ENCODE data around the gene FAM53B.

FAM53B gene

GRCh38 chr10:124579011-124579399, 165.2 kb downstream of the FAM53B start:
- TF ChIP-seq, protein P1, sequence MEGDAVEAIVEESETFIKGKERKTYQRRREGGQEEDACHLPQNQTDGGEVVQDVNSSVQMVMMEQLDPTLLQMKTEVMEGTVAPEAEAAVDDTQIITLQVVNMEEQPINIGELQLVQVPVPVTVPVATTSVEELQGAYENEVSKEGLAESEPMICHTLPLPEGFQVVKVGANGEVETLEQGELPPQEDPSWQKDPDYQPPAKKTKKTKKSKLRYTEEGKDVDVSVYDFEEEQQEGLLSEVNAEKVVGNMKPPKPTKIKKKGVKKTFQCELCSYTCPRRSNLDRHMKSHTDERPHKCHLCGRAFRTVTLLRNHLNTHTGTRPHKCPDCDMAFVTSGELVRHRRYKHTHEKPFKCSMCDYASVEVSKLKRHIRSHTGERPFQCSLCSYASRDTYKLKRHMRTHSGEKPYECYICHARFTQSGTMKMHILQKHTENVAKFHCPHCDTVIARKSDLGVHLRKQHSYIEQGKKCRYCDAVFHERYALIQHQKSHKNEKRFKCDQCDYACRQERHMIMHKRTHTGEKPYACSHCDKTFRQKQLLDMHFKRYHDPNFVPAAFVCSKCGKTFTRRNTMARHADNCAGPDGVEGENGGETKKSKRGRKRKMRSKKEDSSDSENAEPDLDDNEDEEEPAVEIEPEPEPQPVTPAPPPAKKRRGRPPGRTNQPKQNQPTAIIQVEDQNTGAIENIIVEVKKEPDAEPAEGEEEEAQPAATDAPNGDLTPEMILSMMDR (IDR thresholded peaks at IDR 0.05; ENCODE audit: insufficient read depth, low read depth, low read length, missing control alignments), result no peak
- no peak overlapping the region for H3K4me3 ChIP-seq (ENCODE audit: low read length)
- DNase-seq (ENCODE audit: low read depth), result peak; percentile 92

DNA sequence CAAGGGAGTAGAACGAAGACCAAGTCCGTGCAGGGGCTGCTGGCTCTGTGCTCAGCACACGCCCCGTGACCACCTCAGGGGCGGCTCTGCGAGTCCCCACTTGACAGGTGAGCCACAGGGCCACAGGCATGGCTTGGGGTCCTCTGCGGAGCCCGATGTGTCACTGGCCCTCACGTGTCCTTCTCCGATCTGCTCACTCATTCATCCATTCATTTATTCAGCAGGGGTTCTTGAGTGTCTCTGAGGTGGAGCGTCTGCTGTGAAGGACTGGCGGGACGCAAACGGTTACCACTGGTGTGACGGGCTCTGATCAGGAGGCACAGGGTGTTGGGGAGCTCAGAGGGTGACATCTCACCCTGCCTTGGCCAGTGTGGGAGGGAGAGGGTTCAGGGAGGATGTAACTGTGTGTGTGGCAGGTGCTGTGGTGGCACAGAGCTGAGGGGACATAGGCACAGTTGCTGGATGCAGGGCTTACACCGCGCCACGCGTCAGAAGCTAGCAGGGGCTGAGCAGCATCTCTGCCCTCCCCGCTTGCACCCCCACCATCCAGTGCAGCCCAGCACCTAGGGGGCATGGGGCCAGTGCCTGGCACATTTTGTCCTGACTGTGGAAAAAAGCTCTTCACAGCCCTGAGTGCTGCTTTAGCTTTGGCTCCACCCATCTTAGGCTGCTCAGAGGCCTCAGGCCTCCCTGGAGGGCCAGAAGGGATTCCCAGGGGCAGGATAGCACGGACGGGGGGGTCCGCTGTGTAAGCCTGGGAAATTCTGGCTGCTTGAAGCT, 165.8 kb downstream of the FAM53B start:
- TF ChIP-seq, protein P1 (IDR thresholded peaks at IDR 0.05; ENCODE audit: insufficient read depth, low read depth, low read length, missing control alignments), result no peak
- no peak overlapping the region for H3K4me3 ChIP-seq (ENCODE audit: low read length)
- no peak for DNase-seq (ENCODE audit: low read depth)

DNA sequence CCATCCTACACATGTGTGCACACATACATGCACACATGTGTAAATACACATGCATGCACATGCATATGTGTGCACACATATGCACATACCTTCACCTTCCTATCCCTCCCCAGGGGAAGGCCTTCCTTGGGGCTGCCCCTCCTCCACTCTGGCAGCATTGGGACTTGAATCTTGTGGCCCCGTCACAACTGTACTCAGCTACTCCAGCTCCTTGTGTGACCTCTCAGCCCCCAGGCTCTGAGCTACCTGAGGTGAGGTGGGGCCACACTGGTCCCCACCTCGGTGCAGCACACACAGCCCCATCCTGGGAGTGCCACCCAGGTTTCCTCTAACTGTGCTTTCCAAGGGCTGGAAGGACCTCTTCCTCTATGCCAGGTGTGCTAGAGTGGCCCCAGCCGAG, 166.5 kb downstream of the FAM53B start:
- TF ChIP-seq, protein P1 (IDR thresholded peaks at IDR 0.05; ENCODE audit: insufficient read depth, low read depth, low read length, missing control alignments), result no peak
- no peak for DNase-seq (ENCODE audit: low read depth)

GRCh38 chr10:124576526-124577420, 167.4 kb downstream of the FAM53B start:
- DNase-seq (ENCODE audit: low read depth), result no peak
- TF ChIP-seq, protein P1 (IDR thresholded peaks at IDR 0.05; ENCODE audit: insufficient read depth, low read depth, low read length, missing control alignments), result no peak

More for the DNA sequence above, 166.5 kb downstream of the FAM53B start:
- no peak overlapping the region for H3K4me3 ChIP-seq (ENCODE audit: low read length)

DNA sequence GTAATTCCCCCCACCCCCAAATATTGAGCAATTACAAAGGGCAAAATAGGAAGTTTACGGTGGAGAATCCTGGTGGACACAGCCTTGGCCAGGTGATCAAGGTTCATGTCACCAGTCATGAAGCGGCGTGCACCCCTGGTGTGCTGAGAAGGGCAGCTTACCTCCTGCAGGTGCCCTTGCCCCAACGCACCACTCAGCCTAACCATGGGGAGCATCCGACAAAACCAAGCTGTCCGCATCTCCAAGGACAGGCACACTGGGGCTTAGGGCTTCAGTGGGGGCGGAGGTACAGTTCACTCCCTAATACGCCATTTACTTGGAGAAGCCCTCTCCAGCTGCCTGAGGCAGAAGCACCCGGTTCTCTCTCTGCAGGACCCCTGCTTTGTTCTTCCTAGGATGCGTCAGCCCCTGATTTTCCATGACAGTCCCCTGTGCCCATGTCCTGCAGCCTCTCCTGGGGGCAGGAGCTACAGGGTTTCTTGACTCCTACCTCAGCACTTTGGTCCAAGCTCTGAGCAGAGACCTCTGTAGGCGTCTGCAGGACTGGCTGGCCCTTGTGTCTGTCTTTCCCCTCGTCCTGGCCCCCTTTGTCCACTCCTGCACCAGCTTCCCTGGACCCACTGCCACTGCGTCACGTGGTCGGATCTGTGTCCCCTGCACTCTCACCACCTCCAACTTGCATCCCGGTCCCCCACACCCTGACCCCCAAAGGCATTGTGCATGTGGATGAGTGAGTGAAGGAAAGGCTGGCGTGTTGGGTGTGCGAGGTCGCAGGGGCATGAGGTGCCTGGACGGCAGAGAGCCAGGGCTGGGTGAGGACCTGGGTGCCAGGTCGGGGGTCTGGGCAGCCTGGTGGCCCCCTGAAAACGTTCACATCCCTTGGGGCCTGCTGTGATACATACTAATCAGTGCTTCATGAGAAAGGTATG, 168.8 kb downstream of the FAM53B start:
- H3K4me3 ChIP-seq (ENCODE audit: low read length), result no peak overlapping the region
- TF ChIP-seq, protein P1 (IDR thresholded peaks at IDR 0.05; ENCODE audit: insufficient read depth, low read depth, low read length, missing control alignments), result no peak
- no peak for DNase-seq (ENCODE audit: low read depth)

More at GRCh38 chr10:124576526-124577420, 167.4 kb downstream of the FAM53B start:
- H3K4me3 ChIP-seq (ENCODE audit: low read length), result no peak overlapping the region

- TF ChIP-seq, protein P1 (IDR thresholded peaks at IDR 0.05; ENCODE audit: insufficient read depth, low read depth, low read length, missing control alignments), result no peak
- H3K4me3 ChIP-seq (ENCODE audit: low read length), result no peak overlapping the region
- no peak for DNase-seq (ENCODE audit: low read depth)
Observed at GRCh38 chr10:124574456-124575070, 169.6 kb downstream of the FAM53B start.

Data from epithelial cell of esophagus (primary cell).